ENCODE results near the gene TESK2. TPM values are rescaled to one million over a fixed set of nuclear protein-coding genes. Genes with fewer than 3 reads are reported as not detected.

The TESK2 gene
- polyA plus RNA-seq, 4 donors, result 5.5 to 22.1 (median 12.6) TPM

DNA sequence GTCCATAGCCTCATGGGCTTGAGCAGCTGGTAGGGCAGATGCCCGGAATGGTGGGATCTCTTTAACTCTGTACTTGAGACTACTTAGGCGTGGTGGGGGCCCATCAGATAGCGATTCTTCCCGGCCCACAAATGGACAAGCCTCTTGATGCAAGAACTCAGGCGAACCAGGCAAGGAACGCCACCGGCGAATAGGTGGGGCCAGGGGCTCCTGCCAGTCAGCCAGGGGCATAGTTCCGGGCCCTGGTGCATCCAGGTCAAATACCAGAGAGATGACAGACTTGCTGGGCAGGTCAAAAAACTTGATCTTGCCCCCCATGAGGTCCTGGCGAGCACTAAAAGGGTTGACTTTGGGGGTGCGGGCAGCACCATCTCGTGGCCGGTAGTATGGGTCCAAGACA lies 145.9 kb downstream of the TESK2 start:
- Histone ChIP-seq H3K36me3 (ENCODE audit: control insufficient read depth in 3 of 3, insufficient read depth in 2 of 3, low read depth in 1 of 3, low read length in 3 of 3) (peaks cover 6 to 55% (median 27%) of the 10 kb centered on the region in 3 donors), H3K4me3 (ENCODE audit: low read depth in 1 of 3, low read length in 3 of 3) (no peak overlapping the region), H3K27ac (ENCODE audit: low read depth in 1 of 3, low read length in 2 of 3) (no peak overlapping the region), H3K27me3 (ENCODE audit: control insufficient read depth in 3 of 3, insufficient read depth in 3 of 3, low read length in 3 of 3) (no peaks in the 10 kb centered on the region), H3K9me3 (ENCODE audit: control insufficient read depth in 2 of 2, insufficient read depth in 1 of 2, low read depth in 1 of 2, low read length in 1 of 2) (no peaks in the 10 kb centered on the region), H3K4me1 (ENCODE audit: control insufficient read depth in 3 of 3, insufficient read depth in 2 of 3, low read depth in 1 of 3, low read length in 2 of 3) (peaks cover 2 to 12% (median 6%) of the 10 kb centered on the region in 3 donors)
- FAIRE-seq (no peak), DNase-seq (no peak)
- 91 to 95% (median 93%) methylated on average over 13 of the region's 13 CpGs for WGBS, 3 donors

DNA sequence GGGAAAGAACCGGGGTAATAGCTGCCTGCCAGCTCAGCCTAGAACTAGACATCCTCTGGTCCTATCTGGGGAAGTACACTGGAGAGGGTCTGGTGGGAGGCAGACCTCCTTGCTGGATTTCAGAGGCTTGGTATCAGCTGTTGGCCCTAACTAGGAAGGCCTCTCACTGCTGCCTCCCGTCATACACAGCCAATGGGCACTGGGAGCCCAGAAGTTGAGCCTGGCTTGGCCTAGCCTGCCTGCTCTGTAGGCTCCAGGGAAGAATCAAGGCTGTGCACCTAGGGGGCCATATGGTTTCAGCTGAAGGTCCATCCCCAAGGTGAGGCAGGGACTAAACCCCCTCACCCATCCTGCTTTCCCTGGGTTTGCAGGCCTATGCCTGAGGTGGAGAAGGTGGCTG lies 146.5 kb downstream of the TESK2 start:
- Histone ChIP-seq H3K27me3 (ENCODE audit: control insufficient read depth in 3 of 3, insufficient read depth in 3 of 3, low read length in 3 of 3) (no peaks in the 10 kb centered on the region), H3K4me1 (ENCODE audit: control insufficient read depth in 3 of 3, insufficient read depth in 2 of 3, low read depth in 1 of 3, low read length in 2 of 3) (peaks cover 2 to 12% (median 6%) of the 10 kb centered on the region in 3 donors), H3K4me3 (ENCODE audit: low read depth in 1 of 3, low read length in 3 of 3) (no peak overlapping the region), H3K9me3 (ENCODE audit: control insufficient read depth in 2 of 2, insufficient read depth in 1 of 2, low read depth in 1 of 2, low read length in 1 of 2) (no peaks in the 10 kb centered on the region), H3K36me3 (ENCODE audit: control insufficient read depth in 3 of 3, insufficient read depth in 2 of 3, low read depth in 1 of 3, low read length in 3 of 3) (peaks cover 6 to 55% (median 27%) of the 10 kb centered on the region in 3 donors), H3K27ac (ENCODE audit: low read depth in 1 of 3, low read length in 2 of 3) (no peak overlapping the region)
- FAIRE-seq, result no peak
- DNase-seq, result no peak
- WGBS, 3 donors, result 92 to 97% (median 96%) methylated on average over 2 of the region's 2 CpGs

DNA sequence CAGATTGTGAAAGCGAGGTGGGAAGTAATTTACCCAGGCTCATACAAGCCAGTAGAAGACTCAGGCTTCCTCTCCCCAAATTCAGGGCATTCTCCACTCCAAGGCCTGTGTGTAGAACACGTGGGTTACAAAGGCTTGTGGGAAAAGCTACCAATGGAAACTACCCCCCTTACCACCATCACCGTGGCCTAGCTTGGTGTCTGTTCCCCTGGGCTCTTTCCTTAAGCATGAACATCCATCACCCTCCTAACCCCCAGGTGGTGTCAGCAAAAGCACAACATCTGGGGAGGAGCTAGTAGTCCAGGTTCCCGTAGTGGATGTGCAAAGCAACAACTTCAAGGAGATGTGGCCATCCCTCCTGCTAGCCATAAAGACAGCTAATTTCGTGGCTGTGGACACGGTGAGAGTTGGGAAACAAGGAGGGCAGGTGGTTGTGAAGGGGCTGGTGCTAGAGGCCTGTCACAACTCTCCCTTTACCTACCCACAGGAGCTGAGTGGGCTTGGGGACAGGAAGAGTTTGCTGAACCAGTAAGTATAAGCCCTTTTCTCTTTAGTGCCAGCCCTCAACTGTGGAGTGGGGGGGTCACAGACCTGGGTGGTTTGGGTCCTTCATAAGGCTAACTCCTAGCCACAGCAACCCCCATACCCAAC lies 150.0 kb downstream of the TESK2 start:
- H3K27ac ChIP-seq (ENCODE audit: low read depth in 1 of 3, low read length in 2 of 3), result peak overlapping the region in 2 of 3 donors; percentile 97 to 99
- peaks cover 6 to 39% (median 24%) of the 10 kb centered on the region in 3 donors for H3K36me3 ChIP-seq (ENCODE audit: control insufficient read depth in 3 of 3, insufficient read depth in 2 of 3, low read depth in 1 of 3, low read length in 3 of 3)
- no peaks in the 10 kb centered on the region for H3K9me3 ChIP-seq (ENCODE audit: control insufficient read depth in 2 of 2, insufficient read depth in 1 of 2, low read depth in 1 of 2, low read length in 1 of 2)
- no peak for DNase-seq
- H3K27me3 ChIP-seq (ENCODE audit: control insufficient read depth in 3 of 3, insufficient read depth in 3 of 3, low read length in 3 of 3), result no peaks in the 10 kb centered on the region
- H3K4me1 ChIP-seq (ENCODE audit: control insufficient read depth in 3 of 3, insufficient read depth in 2 of 3, low read depth in 1 of 3, low read length in 2 of 3), result peaks cover 6 to 42% (median 12%) of the 10 kb centered on the region in 3 donors
- WGBS, 3 donors, result 6 to 21% (median 11%) methylated on average over 6 of the region's 6 CpGs
- peak overlapping the region; percentile 64 to 90 (median 86) for H3K4me3 ChIP-seq (ENCODE audit: low read depth in 1 of 3, low read length in 3 of 3)
- no peak for FAIRE-seq

DNA sequence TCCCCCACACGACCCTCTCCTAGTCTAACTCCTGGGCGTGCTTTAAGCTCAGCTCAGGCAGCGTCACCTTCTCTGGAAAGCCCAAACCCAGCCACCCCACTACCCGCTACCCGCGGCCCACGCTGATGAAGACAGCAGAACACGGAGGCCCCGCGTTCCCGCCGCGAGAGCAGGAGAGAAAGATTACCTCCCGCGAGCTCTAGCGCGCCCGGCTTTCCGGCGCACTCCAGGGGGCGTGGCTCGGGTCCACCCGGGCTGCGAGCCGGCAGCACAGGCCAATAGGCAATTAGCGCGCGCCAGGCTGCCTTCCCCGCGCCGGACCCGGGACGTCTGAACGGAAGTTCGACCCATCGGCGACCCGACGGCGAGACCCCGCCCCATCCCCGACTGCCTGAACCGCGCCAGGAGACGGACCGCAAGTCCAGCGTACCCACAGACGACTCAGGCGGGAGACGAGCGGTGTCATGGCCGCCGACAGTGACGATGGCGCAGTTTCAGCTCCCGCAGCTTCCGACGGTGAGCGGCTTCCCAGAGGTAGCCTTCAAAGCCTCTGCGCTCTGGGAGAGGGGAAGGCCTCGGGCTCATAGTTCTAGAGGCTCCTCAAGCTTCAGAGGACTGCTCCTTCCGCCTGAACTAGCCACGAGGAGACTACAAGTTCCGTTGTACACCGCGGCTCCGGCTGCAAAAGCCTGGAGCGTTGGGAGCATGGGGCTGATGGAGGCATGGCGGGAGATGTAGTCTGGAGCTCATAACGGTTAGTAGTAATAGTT lies 151.0 kb downstream of the TESK2 start, which contains the start of the genes MUTYH and TOE1:
Gene MUTYH, minus strand, starts transcription at position 652 of the 770 bp plus-strand sequence. CDS start 5,935 bp downstream, outside the sequence.
Gene TOE1, plus strand, starts transcription at position 382 of the 770 bp plus-strand sequence. Its CDS starts 83 bp downstream, at position 465.
- H3K4me1 ChIP-seq (ENCODE audit: control insufficient read depth in 3 of 3, insufficient read depth in 2 of 3, low read depth in 1 of 3, low read length in 2 of 3), result peaks cover 10 to 50% (median 13%) of the 10 kb centered on the region in 3 donors
- H3K27me3 ChIP-seq (ENCODE audit: control insufficient read depth in 3 of 3, insufficient read depth in 3 of 3, low read length in 3 of 3), result no peaks in the 10 kb centered on the region
- peaks cover 6 to 35% (median 22%) of the 10 kb centered on the region in 3 donors for H3K36me3 ChIP-seq (ENCODE audit: control insufficient read depth in 3 of 3, insufficient read depth in 2 of 3, low read depth in 1 of 3, low read length in 3 of 3)
- 1% methylated on average over 64 to 70 of the region's 70 CpGs for WGBS, 3 donors
- H3K4me3 ChIP-seq (ENCODE audit: low read depth in 1 of 3, low read length in 3 of 3), result peak within 1 kb of the TSS; percentile 64 to 90 (median 86)
- peak within 1 kb of the TSS; percentile 96 to 99 (median 97) for H3K27ac ChIP-seq (ENCODE audit: low read depth in 1 of 3, low read length in 2 of 3)
- DNase-seq, result peak; percentile 90 to 96
- H3K9me3 ChIP-seq (ENCODE audit: control insufficient read depth in 2 of 2, insufficient read depth in 1 of 2, low read depth in 1 of 2, low read length in 1 of 2), result no peaks in the 10 kb centered on the region
- FAIRE-seq, result no peak

DNA sequence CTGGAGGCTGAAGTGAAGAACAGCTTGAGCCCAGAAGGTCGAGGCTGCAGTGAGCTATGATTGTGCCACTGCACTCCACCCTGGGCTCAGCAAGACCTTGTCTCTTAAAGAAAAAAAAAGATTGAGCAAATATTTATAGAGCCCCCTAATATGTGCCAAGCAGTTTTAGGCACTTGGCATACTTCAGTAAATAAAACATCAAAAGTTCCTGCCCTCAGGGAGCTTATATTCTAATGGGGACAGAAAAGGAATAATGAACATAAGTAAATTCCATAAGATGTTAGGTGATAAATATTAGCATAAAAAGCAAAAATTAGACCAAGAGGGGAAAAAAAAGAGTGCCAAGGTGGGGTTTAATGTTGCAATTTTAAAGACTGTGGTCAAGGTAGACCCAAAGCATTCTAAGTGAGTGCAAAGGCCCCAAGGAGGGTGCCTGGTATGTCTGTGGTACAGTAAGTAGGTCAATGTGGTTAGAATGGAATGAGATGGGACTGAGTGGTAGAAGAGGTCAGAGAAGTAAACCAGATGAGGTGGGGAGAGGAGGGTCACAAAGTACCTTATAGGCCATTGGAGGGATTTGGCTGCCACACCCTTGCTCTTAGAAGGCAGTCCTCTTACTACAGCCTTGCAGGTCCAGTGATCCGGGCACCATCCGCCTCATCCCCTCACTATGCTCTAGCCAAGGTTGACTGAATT lies 153.2 kb downstream of the TESK2 start:
- no peak overlapping the region for H3K4me3 ChIP-seq (ENCODE audit: low read depth in 1 of 3, low read length in 3 of 3)
- H3K9me3 ChIP-seq (ENCODE audit: control insufficient read depth in 2 of 2, insufficient read depth in 1 of 2, low read depth in 1 of 2, low read length in 1 of 2), result no peaks in the 10 kb centered on the region
- H3K36me3 ChIP-seq (ENCODE audit: control insufficient read depth in 3 of 3, insufficient read depth in 2 of 3, low read depth in 1 of 3, low read length in 3 of 3), result peaks cover 0 to 32% (median 6%) of the 10 kb centered on the region in 3 donors
- H3K27ac ChIP-seq (ENCODE audit: low read depth in 1 of 3, low read length in 2 of 3), result peak overlapping the region in 1 of 3 donors; percentile 82
- DNase-seq (no peak), FAIRE-seq (no peak)
- WGBS, 3 donors, result 73 to 91% (median 87%) methylated on average over 3 of the region's 3 CpGs
- peaks cover 10 to 64% (median 13%) of the 10 kb centered on the region in 3 donors for H3K4me1 ChIP-seq (ENCODE audit: control insufficient read depth in 3 of 3, insufficient read depth in 2 of 3, low read depth in 1 of 3, low read length in 2 of 3)
- H3K27me3 ChIP-seq (ENCODE audit: control insufficient read depth in 3 of 3, insufficient read depth in 3 of 3, low read length in 3 of 3), result no peaks in the 10 kb centered on the region

DNA sequence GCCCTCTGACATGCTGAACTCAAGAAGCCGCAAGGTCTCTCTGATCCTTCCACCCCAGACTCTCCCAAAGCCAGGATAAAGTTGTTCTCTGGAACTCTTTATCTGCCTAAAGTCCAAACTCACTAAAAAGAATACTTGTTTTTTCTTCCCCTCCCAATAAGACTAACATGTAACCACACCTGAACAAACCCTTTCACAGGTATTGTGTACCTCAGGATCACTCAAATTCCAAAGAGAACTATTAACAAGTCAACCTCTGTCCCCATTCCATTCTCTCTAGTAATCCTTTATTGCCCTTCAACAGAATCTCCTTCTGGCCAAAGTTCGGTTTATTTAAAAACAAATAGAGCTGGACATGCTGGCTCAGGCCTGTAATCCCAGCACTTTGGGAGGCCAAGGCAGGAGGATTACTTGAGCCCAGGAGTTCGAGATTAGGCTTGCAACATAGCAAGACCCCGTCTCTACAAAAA lies 155.1 kb downstream of the TESK2 start:
- peak overlapping the region; percentile 25 to 82 (median 59) for H3K27ac ChIP-seq (ENCODE audit: low read depth in 1 of 3, low read length in 2 of 3)
- peak; percentile 89 to 96 for DNase-seq
- WGBS, 3 donors, result 16 to 61% (median 37%) methylated on average over 4 of the region's 4 CpGs
- no peak overlapping the region for H3K4me3 ChIP-seq (ENCODE audit: low read depth in 1 of 3, low read length in 3 of 3)
- H3K4me1 ChIP-seq (ENCODE audit: control insufficient read depth in 3 of 3, insufficient read depth in 2 of 3, low read depth in 1 of 3, low read length in 2 of 3), result peaks cover 7 to 55% (median 10%) of the 10 kb centered on the region in 3 donors
- no peak for FAIRE-seq
- no peaks in the 10 kb centered on the region for H3K9me3 ChIP-seq (ENCODE audit: control insufficient read depth in 2 of 2, insufficient read depth in 1 of 2, low read depth in 1 of 2, low read length in 1 of 2)
- peaks cover 4 to 36% (median 5%) of the 10 kb centered on the region in 3 donors for H3K36me3 ChIP-seq (ENCODE audit: control insufficient read depth in 3 of 3, insufficient read depth in 2 of 3, low read depth in 1 of 3, low read length in 3 of 3)
- no peaks in the 10 kb centered on the region for H3K27me3 ChIP-seq (ENCODE audit: control insufficient read depth in 3 of 3, insufficient read depth in 3 of 3, low read length in 3 of 3)

DNA sequence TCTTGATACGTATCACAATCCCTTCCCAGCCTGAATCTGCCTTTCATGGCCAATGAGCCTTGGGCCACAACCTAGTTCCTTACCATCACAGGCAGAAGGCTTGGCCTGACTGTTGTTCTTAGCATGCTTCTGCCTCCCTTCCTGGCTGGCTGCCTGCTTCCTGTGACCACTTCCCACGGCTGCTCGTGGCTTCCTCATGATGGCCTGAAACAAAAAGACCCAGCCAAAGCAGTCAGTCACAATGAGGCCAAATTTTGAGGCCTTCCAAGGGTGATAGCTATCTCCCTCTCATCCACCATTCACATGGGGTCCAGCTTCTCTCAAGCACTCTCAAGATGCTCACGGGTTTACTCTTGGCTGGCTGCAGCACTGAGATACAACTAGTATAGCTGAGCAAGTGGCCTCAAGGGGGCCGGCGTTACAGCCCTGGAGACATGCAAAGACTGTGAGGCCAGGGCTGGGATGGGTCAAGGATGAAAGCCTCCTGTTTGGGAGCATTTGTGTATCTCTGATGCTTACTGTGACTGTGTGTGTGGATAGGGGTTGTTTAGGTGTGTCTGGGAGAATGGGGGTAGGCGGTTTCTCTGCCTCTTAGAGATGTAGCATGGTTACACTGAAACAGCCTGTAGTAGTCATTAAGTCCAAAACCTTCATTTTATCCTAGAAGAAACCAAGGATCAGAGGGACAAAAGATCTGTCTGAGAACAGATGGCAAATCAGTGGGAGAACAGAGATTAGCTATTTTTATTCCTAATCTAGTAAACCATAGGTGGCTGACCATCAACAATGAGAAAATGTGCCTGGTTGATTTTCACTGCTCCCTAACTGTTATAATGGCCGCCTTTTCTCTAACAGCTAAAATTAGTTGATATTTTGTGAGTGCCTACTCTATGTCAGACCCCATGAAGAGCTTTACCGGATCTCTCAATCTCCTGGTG lies 156.4 kb downstream of the TESK2 start:
- H3K27ac ChIP-seq (ENCODE audit: low read depth in 1 of 3, low read length in 2 of 3), result peak overlapping the region in 2 of 3 donors; percentile 59 to 82
- H3K4me1 ChIP-seq (ENCODE audit: control insufficient read depth in 3 of 3, insufficient read depth in 2 of 3, low read depth in 1 of 3, low read length in 2 of 3), result peaks cover 7 to 52% (median 8%) of the 10 kb centered on the region in 3 donors
- no peak overlapping the region for H3K4me3 ChIP-seq (ENCODE audit: low read depth in 1 of 3, low read length in 3 of 3)
- FAIRE-seq (no peak), DNase-seq (peak in 1 of 2 donors; percentile 47)
- H3K27me3 ChIP-seq (ENCODE audit: control insufficient read depth in 3 of 3, insufficient read depth in 3 of 3, low read length in 3 of 3), result no peaks in the 10 kb centered on the region
- no peaks in the 10 kb centered on the region for H3K9me3 ChIP-seq (ENCODE audit: control insufficient read depth in 2 of 2, insufficient read depth in 1 of 2, low read depth in 1 of 2, low read length in 1 of 2)
- whole genome bisulfite sequencing, 3 donors, result 69 to 81% (median 79%) methylated on average over 9 of the region's 9 CpGs
- H3K36me3 ChIP-seq (ENCODE audit: control insufficient read depth in 3 of 3, insufficient read depth in 2 of 3, low read depth in 1 of 3, low read length in 3 of 3), result peaks cover 4 to 47% (median 5%) of the 10 kb centered on the region in 3 donors
